Prostate gland (tissue), 2 donors: ENCODE results near the gene MPP2.

Experiments
- CTCF ChIP-seq, 4 experiments: fragments of 200-600 bp in 2 of 4; fragments of 450-650 bp in 2 of 4; sonication (generic) in 2 of 4; IDR thresholded peaks; 1 replicate in 3 of 4; 2 replicates in 1 of 4; pipeline ENCODE4 v1.5.1; 2016 to 2019; ENCODE audit warnings: antibody characterized with exemption in 4 of 4, mild to moderate bottlenecking in 2 of 4, moderate library complexity in 2 of 4
- POLR2A ChIP-seq: fragments of 450-650 bp; IDR thresholded peaks from one replicate; pipeline ENCODE4 v1.6.1; 2016; ENCODE audit warnings: antibody characterized with exemption, mild to moderate bottlenecking
- POLR2AphosphoS5 ChIP-seq: sonication (generic); formaldehyde crosslinking; IDR thresholded peaks from one replicate; pipeline ENCODE4 v1.6.1; 2017; ENCODE audit warnings: antibody characterized with exemption

- peak in 2 of 4 experiments; percentile 31 for TF ChIP-seq CTCF (IDR thresholded peaks at IDR 0.05)
- TF ChIP-seq POLR2AphosphoS5, result no peak
- no peak for TF ChIP-seq POLR2A
These were observed 10.2 kb upstream of the MPP2 start for GRCh38 chr17:43917348-43918025.
